GM18499 (cell line): ENCODE data around the gene DCTN4.
"Not testable (repeated sequence)": the region's sequence is repeated elsewhere in the genome, so short reads cannot be mapped to it uniquely, and the experiment has no call there.

Experiments
- ATAC-seq: cut with Tn5 transposase; IDR thresholded peaks from one replicate; pipeline ENCODE4 v1.9.1; 2021; ENCODE audit warnings: moderate number of reproducible peaks; ENCODE audit not compliant: insufficient read depth, unreplicated experiment

The DCTN4 gene

DNA sequence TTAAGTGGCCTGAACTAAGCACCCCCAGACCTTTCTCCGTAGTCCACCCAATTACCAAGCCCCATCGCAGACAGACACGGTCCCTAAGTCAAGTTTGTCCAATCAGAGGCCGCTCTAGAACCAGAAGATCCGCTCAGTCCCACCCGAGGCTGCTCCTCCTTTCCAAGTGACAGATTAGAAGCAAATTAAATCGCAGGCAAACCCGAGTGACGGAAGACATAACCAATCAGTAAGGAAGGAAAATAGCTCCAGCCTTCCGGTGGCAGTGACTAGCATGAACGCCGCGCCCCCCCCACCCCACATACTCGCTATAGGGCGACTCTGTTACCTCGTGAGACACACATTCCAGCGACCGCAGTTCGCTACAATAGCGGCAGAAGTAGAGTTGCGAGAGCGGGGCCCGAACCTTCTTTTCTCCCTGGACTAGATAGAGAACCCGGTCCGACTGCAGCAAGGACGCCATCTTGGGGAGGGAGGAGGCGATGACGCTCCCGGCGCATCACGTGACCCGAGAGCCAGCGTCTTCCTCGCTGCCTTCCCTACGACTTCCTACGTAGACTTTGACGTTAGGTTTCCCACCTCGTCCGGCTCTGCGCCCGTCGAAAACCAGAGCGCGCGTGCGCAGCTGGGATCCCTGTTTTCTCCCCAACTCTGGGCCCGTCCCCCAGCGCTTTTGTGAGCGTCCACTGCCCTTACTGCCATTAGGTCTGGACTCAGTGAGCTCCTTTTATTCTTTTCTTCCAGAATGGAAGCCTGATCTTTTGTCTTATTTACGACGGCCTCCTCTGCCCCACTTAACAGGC is at the start of gene DCTN4:
Gene DCTN4 (minus strand): TSS at position 487 of the 803 bp plus-strand sequence. CDS start 24 bp downstream, at position 463.
- ATAC-seq, result peak; percentile 89

DNA sequence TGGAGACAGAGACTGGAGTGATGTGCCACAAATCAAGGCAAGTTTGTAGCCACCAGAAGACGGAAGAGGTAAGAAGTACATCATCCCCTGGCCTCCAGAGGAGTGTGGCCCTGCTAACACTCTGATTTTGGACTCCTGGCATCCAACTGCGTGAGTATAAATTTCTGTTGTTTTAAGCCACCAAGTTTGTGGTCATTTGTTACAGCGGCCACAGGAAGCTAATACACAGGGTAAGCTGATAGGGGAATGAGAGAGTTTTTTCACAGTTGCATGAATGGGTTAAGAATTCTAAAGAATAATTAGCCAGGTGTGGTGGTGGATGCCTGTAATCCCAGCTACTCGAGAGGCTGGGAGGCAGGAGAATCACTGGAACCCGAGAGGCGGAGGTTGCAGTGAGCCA is 45.6 kb upstream of the DCTN4 start:
- no peak for ATAC-seq

DNA sequence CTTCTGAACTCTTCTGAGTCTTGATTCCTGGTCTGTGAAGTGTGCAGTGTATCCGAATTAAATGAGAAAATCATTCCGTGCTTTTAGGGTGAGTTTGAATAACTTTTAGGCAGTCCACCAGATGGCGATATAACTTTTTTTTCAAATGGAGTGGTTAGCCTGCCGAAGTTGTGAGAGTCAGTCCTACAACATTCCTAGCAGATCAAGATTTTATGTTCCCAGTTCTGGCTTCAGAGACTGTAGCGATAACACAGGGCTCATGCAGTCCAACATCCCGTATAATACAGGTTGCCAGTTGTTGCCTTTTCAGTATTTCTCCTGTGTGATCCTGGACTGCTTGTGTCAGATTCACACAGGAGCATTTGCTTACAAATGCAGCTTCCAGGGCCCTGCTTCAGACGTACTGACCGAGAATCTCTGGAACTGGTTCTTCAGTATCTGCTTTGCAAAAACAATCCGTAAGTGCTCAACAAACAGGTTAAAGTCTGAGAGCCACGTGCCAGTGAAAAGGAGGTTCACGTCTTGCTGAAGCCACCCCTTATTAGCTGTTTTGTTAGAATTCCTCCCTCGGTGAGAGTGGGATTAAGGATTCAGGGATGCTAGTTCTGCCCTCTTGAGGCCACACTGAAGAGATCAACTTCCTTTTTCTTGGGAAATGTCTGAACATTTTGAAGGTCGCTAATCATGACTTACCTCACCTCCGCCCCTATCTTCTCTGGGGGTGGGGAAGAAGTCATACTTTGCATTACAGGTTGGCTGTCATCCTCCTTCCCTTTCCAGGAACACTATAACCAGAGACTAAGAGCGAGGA is 42.5 kb upstream of the DCTN4 start:
- no peak for ATAC-seq

DNA sequence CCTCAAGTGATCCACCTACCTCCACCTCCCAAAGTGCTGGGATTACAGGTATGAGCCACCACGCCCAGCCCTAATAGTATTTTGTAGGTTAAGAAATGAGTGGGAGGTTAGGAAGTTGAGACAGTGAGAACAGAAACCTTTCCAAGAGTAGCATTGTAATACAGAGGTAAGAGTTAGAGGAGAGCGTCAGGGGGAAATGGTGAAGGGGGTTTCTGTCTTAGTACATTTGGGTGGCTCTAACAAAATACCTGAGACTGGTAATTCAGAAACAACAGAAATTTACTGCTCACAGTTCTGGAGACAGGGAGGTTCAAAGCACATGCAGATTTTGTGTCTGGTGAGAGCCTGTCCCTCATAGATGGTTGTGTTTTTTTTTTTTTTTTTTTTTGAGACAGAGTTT is 38.6 kb upstream of the DCTN4 start:
- ATAC-seq, result no peak

DNA sequence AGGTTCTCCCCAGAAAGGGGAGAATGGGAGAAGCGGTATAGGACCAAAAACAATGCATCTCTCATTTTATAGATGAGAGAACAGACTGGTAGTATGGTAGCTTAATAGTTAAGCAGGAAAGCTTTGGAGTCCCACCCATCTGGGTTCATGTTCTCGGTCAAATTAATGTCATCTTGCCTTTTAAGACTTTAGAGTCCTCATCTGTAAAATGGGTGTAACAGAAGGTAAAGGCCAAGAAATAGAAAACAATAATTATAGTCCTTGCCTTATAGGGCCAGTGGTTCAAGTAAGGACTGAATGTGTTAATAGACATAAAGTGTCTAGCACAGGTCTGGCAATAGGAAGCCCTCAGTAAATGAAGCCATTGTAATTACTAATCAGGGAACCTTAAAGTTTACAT is 36.1 kb upstream of the DCTN4 start:
- ATAC-seq, result no peak

DNA sequence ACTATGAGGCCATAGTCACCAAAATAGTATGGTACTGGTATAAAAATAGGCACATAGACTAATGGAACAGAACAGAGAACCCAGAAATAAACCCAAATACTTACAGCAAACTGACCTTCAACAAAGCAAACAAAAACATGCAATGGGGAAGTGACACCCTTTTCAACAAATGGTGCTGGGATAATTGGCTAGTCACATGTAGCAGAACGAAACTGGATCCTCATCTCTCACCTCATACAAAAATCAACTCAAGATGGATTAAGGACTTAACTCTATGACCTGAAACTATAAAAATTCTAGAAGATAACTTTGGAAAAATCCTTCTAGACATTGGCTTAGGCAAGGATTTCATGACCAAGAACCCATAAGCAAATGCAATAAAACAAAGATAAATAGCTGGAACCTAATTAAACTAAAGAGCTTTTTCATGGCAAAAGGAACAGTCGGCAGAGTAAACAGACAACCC is 34.6 kb upstream of the DCTN4 start:
- ATAC-seq, result not testable (repeated sequence)

DNA sequence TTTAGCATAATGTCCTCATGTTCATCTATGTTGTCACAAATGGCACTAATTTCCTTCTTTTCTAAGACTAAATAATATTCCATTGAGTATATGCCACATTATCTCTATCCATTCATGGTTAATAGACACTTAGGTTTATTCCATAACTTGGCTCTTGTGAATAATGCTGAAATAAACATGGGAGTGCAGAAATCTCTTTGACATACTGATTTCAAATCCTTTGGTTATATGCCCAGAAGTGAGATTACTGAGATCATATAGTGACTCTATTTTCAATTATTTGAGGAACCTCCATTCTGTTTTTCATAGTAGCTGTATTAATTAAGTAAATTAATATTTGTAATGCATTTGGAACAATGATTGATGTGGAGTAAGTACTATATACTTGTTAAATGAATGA is 32.7 kb upstream of the DCTN4 start:
- no peak for ATAC-seq

DNA sequence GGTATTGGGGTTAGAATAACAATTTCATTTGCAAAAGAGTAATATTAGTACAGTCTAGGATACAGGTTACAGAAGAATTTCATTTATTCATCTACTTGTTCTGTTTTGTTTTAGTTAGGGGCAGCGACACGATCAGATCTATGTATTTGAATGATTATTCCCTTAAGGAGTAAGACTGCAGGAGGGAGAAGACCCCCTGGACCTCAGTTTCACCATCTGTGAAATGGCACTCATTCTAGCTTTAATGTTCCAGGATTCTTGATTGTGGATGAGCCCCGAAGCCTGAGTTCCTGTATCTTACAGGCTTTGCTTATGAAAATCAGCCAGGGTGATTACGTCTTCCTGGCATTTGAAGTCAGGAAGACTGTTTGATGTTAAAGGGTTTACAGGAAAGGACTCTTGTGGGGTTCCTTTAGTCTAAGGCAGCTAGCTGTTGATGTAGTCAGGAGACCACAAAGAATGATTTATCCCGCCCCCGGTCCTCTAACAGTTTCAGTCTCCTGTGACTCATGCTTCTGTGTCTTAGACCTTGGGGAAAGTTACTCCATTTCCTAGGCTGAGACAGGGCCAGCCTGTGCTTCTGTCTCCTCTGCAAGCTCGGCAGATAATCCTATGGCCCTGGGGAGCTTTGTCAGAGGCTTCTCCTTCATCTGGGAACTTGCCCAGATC is 31.3 kb upstream of the DCTN4 start:
- peak; percentile 86 for ATAC-seq

DNA sequence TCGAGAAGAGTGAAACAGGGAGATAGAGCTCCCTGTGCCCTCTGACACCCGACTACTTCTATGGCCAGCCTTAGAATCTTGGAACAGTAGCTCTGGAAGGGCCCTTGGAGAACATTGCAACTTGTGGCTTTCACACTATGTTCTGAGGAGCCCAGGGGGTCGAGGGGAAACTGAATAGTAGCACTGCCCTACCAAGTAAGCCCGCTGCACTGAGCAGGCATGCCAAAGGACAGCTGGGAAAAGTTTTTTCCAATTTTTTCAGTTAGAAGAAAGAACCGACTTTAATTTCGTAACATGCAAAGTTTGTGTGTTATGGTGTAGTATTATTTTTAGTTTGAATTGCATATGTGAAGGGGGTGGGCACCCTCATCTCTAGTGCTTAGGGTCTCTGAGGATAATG is 30.6 kb upstream of the DCTN4 start:
- ATAC-seq, result no peak

DNA sequence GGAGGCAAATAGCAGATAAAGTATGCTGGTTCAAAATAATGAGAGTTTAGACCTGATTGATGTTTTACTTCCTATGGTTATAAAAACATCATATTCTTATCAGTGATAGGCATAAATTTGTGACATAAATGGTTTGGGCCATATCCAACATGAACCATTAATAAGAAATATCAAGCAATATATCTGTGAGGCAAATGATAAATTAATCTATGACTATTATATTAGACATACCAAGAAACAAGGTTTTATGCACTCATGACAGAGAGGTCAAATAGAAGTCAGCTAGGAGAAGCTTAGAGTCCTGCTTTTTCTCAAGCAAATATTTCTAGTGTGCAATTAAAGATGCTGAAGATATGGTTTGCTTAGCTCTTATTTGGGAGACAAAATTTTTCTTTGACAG is 30.2 kb upstream of the DCTN4 start:
- ATAC-seq, result no peak

DNA sequence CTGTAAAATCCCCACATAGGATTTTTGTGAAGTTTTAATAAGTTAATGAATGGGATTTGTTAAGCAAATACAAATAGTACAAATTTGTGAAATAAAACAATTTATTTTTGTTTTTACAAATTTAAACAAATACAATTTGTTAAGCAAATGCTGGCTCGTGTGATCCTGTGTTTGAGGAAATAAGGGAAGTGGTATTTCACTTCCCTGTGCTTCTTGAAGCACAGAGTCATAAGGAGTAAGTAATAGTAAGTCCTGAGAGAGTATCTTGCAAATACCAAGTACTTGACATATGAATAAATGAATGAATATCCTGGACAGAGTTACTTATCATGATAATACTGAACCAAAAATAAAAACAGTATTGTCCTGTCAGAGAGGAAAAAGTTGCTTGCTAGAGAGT is 28.8 kb upstream of the DCTN4 start:
- ATAC-seq, result no peak

DNA sequence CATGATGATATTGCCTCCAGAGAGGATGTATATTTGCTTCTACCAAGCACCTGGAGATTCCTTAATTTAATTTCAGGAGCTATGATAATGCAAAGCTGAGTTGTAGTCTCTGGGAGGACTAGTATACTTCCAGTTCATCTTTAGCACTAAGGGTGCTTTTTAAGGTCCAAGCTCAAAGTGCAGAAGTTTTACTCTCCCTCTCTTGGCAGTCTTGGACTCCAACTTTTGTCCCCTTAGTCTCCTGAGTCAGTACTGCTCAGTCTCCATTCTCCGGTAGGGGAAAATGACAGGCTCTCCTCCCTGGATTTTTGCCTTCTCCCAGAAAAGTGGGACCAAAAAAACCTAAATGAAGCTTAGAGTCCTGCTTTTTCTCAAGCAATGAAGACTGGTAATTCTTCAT is 28.1 kb upstream of the DCTN4 start:
- no peak for ATAC-seq

DNA sequence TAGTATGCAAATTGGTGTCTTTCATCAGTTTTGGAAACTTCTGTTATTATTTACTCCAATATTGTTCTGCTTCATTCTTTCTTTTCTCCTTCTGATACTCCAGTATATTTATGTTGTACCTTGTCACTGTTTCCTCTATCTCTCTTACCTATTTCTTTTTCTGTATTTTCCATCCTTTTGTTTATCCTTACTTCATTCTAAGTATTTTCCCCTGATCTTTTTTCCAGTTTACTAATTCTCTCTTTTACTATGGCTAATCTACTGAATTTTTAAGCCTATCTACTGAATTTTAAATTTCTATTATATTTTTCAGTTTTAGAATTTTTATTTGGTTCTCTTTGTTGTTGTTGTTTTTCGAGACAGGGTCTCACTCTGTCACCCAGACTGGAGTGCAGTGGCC is 27.1 kb upstream of the DCTN4 start:
- no peak for ATAC-seq

DNA sequence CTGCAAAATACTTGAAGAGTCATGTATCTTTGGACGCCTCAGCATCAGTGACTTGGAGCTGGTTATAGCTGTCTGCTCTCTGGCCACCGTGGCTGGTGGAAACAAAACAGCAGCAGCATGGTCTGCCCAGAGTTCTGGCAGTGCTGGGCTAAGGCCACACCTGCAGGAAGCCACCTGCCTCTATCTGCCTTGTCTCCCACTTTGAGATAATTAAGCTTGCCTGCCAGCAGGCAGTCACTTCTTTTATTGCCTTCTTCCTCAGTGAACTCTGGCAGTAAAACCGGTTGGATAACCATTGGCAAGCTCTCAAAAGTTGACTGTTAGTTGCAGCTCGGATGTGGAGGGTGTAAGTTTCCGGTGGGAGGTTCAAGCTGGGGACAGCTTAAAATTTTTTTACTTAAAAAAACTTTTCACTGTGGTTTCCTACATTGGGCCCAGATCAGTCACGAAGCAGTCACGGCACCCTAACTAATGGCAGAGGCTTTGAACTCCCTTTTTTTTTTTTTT is 24.7 kb upstream of the DCTN4 start:
- peak; percentile 51 for ATAC-seq

DNA sequence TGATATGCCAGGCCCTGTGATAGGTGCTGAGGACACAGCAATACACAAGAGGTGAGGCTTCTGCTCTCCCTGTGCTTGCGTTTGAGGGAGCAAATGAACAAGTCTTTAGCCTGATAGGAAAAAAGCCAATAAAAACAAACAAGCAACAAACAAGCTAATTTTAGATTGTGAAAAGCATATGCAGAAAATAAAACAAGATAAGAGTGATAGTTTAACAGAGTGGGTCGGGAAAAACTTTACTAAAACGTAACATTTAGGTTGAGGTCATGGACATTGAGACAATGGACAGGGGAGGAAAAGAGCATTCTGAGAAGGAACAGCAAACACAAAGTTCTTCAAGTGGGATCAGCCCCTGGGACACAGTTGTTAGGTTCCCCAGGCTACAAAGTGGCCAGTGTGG is 24.0 kb upstream of the DCTN4 start:
- ATAC-seq, result no peak

DNA sequence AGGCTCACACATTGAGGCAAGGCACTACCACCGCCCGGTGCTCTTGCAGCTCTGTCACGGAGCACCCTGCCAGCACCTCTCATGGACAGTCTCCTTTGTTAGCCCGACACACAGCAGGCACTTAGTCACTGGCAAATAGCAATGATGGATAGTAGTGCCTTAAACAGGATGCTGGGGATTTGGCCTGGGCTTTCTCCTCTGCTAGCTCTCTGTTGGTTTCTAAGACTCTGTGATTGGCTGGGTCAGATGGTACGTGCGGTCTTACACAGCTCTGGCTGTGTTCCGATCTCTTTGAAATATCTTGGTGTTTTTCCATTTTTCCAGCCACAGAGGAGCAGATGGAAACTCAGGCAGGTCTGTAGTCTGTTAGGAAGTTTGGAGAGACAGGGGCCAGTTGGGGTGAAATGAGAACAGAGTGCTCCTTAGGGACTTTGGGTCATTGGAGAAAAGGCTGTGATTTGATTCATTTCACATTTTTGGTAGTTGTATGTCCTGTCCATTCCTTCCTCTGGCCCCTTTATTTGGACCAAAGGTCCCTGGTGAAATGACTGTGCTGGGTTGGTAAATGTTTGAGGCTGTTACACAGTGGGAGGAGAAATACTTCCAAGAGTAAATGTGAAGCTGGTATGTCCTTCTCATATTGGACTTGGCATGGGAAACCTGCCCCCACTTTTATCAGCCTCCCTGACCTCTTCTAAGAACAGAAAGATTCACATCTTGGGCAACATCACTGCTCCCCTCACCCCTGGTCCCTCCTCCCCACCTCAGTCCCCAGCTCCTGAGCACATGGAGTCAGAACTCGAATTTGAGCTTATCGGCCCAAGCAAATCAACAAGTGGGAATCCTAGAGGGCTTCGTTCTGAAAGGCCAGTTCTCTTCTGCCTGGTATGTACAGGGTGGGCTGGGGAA is 23.1 kb upstream of the DCTN4 start:
- no peak for ATAC-seq

DNA sequence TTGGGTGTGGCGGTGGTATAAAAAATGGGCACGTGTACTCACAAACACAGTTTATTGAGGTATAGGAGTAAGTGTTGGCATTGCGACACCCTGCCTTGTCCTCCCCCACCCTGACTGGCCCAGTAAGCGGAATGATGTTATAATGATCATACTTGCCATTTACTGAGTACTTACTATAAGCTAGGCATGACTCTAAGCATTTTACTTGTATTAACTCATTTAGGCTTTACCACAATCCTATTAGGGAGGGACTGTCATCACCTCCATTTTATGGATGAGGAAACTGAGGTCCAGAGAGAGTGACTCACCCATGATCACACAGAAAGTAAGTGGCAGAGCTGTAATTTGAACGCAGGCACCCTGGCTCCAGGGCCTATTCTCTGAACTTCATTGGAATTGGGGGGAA is 22.0 kb upstream of the DCTN4 start:
- no peak for ATAC-seq

DNA sequence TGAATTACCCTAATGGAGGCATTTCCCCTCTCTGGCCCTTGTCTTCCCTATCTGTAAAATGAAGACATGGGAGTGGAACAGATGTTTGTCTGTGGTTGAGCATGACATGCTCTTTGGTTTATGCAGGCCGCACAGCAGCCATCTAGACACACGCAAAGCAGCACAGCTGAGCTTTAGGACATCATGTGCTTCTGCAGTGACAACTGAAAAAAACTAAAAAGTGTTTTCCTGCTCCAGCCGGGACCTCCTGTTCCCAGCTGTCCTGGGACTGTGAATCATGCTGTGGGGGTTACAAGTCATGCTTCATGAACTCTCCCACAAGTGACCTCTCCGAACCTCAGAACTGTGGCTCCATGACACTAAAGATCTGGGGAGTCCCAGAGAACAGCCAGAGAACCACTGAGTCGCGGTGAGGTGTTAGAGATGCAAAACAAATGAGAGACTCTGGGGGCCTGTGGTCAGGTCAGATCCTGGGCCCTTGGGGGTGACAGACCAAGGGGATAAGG is 21.4 kb upstream of the DCTN4 start:
- peak; percentile 37 for ATAC-seq

DNA sequence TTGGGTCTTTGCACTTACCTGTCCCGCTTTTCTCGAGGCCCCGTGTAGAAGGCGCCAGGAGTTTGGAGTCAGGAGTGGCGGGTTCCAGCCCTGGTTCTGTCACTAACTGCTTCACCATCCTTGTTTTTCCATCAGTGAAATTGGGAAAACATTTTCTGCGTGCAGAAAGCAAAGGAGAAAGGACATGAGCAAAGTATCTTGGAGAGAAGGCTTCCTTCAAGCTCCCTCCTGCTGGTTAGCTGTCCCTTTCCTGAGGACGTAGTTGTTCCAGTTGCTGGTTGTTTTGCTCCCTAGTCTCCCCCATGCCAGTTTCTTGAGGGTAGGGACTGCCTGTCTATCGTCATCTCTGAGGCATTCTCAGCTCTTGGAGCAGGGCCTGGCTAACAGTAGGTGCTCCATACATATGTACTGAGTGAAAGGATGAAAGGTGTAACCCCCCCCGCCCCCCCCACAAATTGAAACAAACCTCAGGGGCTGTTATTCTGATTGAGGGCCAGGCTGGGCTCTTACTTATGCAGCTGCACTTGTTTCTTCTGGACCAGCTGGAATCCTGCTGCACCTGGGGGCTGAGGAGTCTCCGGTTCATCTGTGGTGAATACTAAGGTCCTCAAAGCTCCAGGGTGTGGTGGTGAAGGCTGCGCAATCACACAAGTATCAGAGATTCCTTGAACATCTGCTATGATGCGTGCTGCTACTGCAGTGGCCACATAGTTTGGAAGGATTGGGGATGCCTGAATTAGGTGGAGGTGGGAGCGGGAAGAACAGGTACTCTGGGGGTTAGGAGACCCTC is 20.8 kb upstream of the DCTN4 start:
- no peak for ATAC-seq
